CD4-positive, alpha-beta T cell treated with Interleukin-4 for 1 hour (primary cell): ENCODE measurements around the gene MORN1.

ENCODE experiments used
- DNase-seq, 2 donors: peaks; one replicate each; pipeline ENCODE4 v3.0.0-alpha.2; 2020 to 2022

MORN1 gene

GRCh38 chr1:2372551-2373490, 18.5 kb downstream of the MORN1 start:
- DNase-seq: no peak

- no peak for DNase-seq
Measured at GRCh38 chr1:2368053-2368744, 23.2 kb downstream of the MORN1 start.

- no peak for DNase-seq
Measured at GRCh38 chr1:2363847-2364513, 27.4 kb downstream of the MORN1 start.

GRCh38 chr1:2360588-2361364, 30.6 kb downstream of the MORN1 start:
- DNase-seq: no peak

- DNase-seq: no peak
Measured at GRCh38 chr1:2358651-2359640, 32.4 kb downstream of the MORN1 start.

- DNase-seq: no peak
Measured at GRCh38 chr1:2358072-2358471, 33.3 kb downstream of the MORN1 start.

- no peak for DNase-seq
Measured at GRCh38 chr1:2356911-2357845, 34.2 kb downstream of the MORN1 start.

- DNase-seq: no peak
Measured at GRCh38 chr1:2356401-2356800, 35.0 kb downstream of the MORN1 start.

GRCh38 chr1:2355373-2356261, 35.7 kb downstream of the MORN1 start:
- no peak for DNase-seq

GRCh38 chr1:2354511-2355372, 36.6 kb downstream of the MORN1 start:
- no peak for DNase-seq

GRCh38 chr1:2353551-2354438, 37.6 kb downstream of the MORN1 start:
- no peak for DNase-seq

- DNase-seq: no peak
Measured at GRCh38 chr1:2352897-2353550, 38.3 kb downstream of the MORN1 start.

- DNase-seq: no peak
Measured at GRCh38 chr1:2352341-2352896, 38.9 kb downstream of the MORN1 start.

GRCh38 chr1:2351723-2352122, 39.6 kb downstream of the MORN1 start:
- no peak for DNase-seq

GRCh38 chr1:2350911-2351655, 40.3 kb downstream of the MORN1 start:
- no peak for DNase-seq
